HG02870 (cell line): ENCODE data around the gene ATG12.
"Not testable (repeated sequence)": the region's sequence is repeated elsewhere in the genome, so short reads cannot be mapped to it uniquely, and the experiment has no call there.

Source experiments
- ATAC-seq: cut with Tn5 transposase; IDR thresholded peaks from one replicate; pipeline ENCODE4 v1.9.1; 2021; ENCODE audit warnings: mild to moderate bottlenecking, moderate library complexity; ENCODE audit not compliant: unreplicated experiment

ATG12 gene

GRCh38 chr5:115809946-115810345 lies 31.4 kb downstream of the ATG12 start:
- ATAC-seq = no peak

GRCh38 chr5:115808066-115808465 lies 33.3 kb downstream of the ATG12 start:
- not testable (repeated sequence) for ATAC-seq

- ATAC-seq = no peak
These were observed 33.7 kb downstream of the ATG12 start for GRCh38 chr5:115807654-115808052.

- no peak for ATAC-seq
These were observed 34.2 kb downstream of the ATG12 start for GRCh38 chr5:115806986-115807653.

- no peak for ATAC-seq
These were observed 39.4 kb downstream of the ATG12 start for GRCh38 chr5:115801984-115802383.

GRCh38 chr5:115801152-115801551 lies 40.2 kb downstream of the ATG12 start:
- no peak for ATAC-seq

- no peak for ATAC-seq
These were observed 41.3 kb downstream of the ATG12 start for GRCh38 chr5:115800108-115800507.

- ATAC-seq = no peak
These were observed 43.1 kb downstream of the ATG12 start for GRCh38 chr5:115798252-115798651.

- ATAC-seq = no peak
These were observed 44.7 kb downstream of the ATG12 start for GRCh38 chr5:115796656-115797055.

- ATAC-seq = no peak
These were observed 45.7 kb downstream of the ATG12 start for GRCh38 chr5:115795700-115796099.

- ATAC-seq = no peak
These were observed 52.9 kb downstream of the ATG12 start for GRCh38 chr5:115788440-115788839.

GRCh38 chr5:115787426-115787825 lies 53.9 kb downstream of the ATG12 start:
- ATAC-seq = no peak

- ATAC-seq = no peak
These were observed 55.8 kb downstream of the ATG12 start for GRCh38 chr5:115785381-115786065.

- no peak for ATAC-seq
These were observed 62.9 kb downstream of the ATG12 start for GRCh38 chr5:115778417-115778816.
